IMR-90 (cell line): Measurements from ENCODE around the gene STK17A. TPM values are rescaled to one million over a fixed set of nuclear protein-coding genes. Genes with fewer than 3 reads are reported as not detected.

Experiments
- ATAC-seq: fragments of 200-7000 bp; cut with Tn5 transposase; 2 replicates; pipeline ENCODE4 v1.9.1; 2020; ENCODE audit warnings: low read depth, mild to moderate bottlenecking, moderate library complexity
- BruUV-seq: library from RNA; stranded (reverse); fragments of 400-500 nt; replicated peaks from 2 replicates; lab custom pipeline; 2021; lab: Mats Ljungman, UMichigan
- CTCF ChIA-PET: fragments of 300-600 bp; formaldehyde crosslinking; extraction: SDS; loops from one replicate; lab custom pipeline; 2021; ENCODE audit warnings: antibody characterized with exemption; lab: Yijun Ruan, JAX
- POLR2A ChIA-PET: fragments of 300-600 bp; sonication (Branson Sonifier 250); formaldehyde crosslinking; loops from one replicate; lab custom pipeline; 2022; ENCODE audit warnings: antibody characterized with exemption; ENCODE audit not compliant: unreplicated experiment; lab: Charles Lee
- DNase-seq: peaks from one replicate; pipeline ENCODE4 v3.0.0; 2013
- H2AFZ ChIP-seq: replicated peaks from 2 replicates; pipeline ENCODE3; 2013; ENCODE audit warnings: low read length, mild to moderate bottlenecking; ENCODE audit not compliant: poor library complexity
- H2AK5ac ChIP-seq: 2 replicates; pipeline ENCODE4 v1.6.1; 2013; ENCODE audit warnings: low read depth, low read length, inconsistent platforms
- H2AK9ac ChIP-seq: replicated peaks from 2 replicates; pipeline ENCODE3; 2013; ENCODE audit warnings: mild to moderate bottlenecking, low read depth, low read length, moderate library complexity; ENCODE audit not compliant: poor library complexity
- H2BK120ac ChIP-seq: 2 replicates; pipeline ENCODE4 v1.6.1; 2013; ENCODE audit warnings: low read depth, low read length, inconsistent platforms
- H2BK15ac ChIP-seq: 3 replicates; pipeline ENCODE4 v1.6.1; 2013; ENCODE audit warnings: low read depth, low read length, inconsistent platforms
- H2BK20ac ChIP-seq: 2 replicates; pipeline ENCODE4 v1.6.1; 2013; ENCODE audit warnings: low read depth, mild to moderate bottlenecking, inconsistent platforms, low read length, moderate library complexity
- H2BK5ac ChIP-seq: 2 replicates; pipeline ENCODE4 v1.6.1; 2013; ENCODE audit warnings: mild to moderate bottlenecking, low read depth, low read length, inconsistent platforms; ENCODE audit not compliant: poor library complexity, severe bottlenecking
- H3K14ac ChIP-seq: replicated peaks from 2 replicates; pipeline ENCODE4 v1.6.1; 2013; ENCODE audit warnings: low read depth, low read length, inconsistent platforms
- H3K18ac ChIP-seq: 2 replicates; pipeline ENCODE4 v1.6.1; 2013; ENCODE audit warnings: low read depth, low read length, control low read depth
- H3K23ac ChIP-seq: 2 replicates; pipeline ENCODE4 v1.6.1; 2013; ENCODE audit warnings: low read depth, low read length, inconsistent platforms
- H3K27ac ChIP-seq: 2 replicates; pipeline ENCODE4 v1.5.1; 2013; ENCODE audit warnings: mild to moderate bottlenecking, control low read depth, low read length; ENCODE audit not compliant: insufficient read depth
- H3K27me3 ChIP-seq: 2 replicates; pipeline ENCODE4 v1.6.1; 2013; ENCODE audit warnings: low read length; ENCODE audit not compliant: control insufficient read depth, insufficient read depth
- H3K36me3 ChIP-seq: 2 replicates; pipeline ENCODE4 v1.6.1; 2013; ENCODE audit warnings: low read length, mixed read lengths; ENCODE audit not compliant: control insufficient read depth, insufficient read depth
- H3K4ac ChIP-seq: 2 replicates; pipeline ENCODE4 v1.6.1; 2013; ENCODE audit warnings: low read depth, low read length, inconsistent platforms
- H3K4me1 ChIP-seq: 2 replicates; pipeline ENCODE4 v1.6.1; 2013; ENCODE audit warnings: low read length, mixed read lengths; ENCODE audit not compliant: control insufficient read depth, insufficient read depth
- H3K4me2 ChIP-seq: 2 replicates; pipeline ENCODE4 v1.6.1; 2013; ENCODE audit warnings: low read depth, mild to moderate bottlenecking, control low read depth, low read length, moderate library complexity
- H3K4me3 ChIP-seq: 2 replicates; pipeline ENCODE4 v1.5.1; 2013; ENCODE audit warnings: low read depth, mild to moderate bottlenecking, control low read depth, low read length, moderate library complexity; ENCODE audit not compliant: insufficient read depth
- H3K56ac ChIP-seq: 2 replicates; pipeline ENCODE4 v1.6.1; 2013; ENCODE audit warnings: low read length, inconsistent platforms; ENCODE audit not compliant: insufficient read depth; ENCODE audit errors: extremely low read depth
- H3K79me1 ChIP-seq, 2 experiments: 2 replicates each; pipeline ENCODE4 v1.6.1; 2013; ENCODE audit warnings: low read length in 2 of 2, inconsistent platforms in 1 of 2, low read depth in 1 of 2
- H3K9ac ChIP-seq: 2 replicates; pipeline ENCODE4 v1.6.1; 2013; ENCODE audit warnings: low read depth, low read length, control low read depth
- H3K9me1 ChIP-seq: 2 replicates; pipeline ENCODE4 v1.6.1; 2013; ENCODE audit warnings: low read length, inconsistent platforms; ENCODE audit not compliant: insufficient read depth
- H3K9me3 ChIP-seq: 2 replicates; pipeline ENCODE4 v1.6.1; 2013; ENCODE audit warnings: low read length; ENCODE audit not compliant: control insufficient read depth, insufficient read depth
- H4K20me1 ChIP-seq: 2 replicates; pipeline ENCODE4 v1.6.1; 2013; ENCODE audit warnings: low read length, inconsistent platforms; ENCODE audit not compliant: insufficient read depth
- H4K5ac ChIP-seq: 2 replicates; pipeline ENCODE4 v1.6.1; 2013; ENCODE audit warnings: mild to moderate bottlenecking, low read depth, low read length, control low read depth
- H4K8ac ChIP-seq, 2 experiments: 2 replicates each; pipeline ENCODE4 v1.6.1; 2013; ENCODE audit warnings: low read depth in 2 of 2, low read length in 2 of 2, control low read depth in 1 of 2, inconsistent platforms in 1 of 2
- H4K91ac ChIP-seq: 2 replicates; pipeline ENCODE4 v1.6.1; 2013; ENCODE audit warnings: low read depth, low read length, inconsistent platforms; ENCODE audit not compliant: insufficient read depth
- BHLHE40 ChIP-seq: fragments of 150-350 bp; IDR thresholded peaks from 2 replicates; pipeline ENCODE4 v1.6.1; 2016; ENCODE audit warnings: mild to moderate bottlenecking, low read depth, low read length
- CEBPB ChIP-seq: IDR thresholded peaks from 2 replicates; pipeline ENCODE4 v1.6.1; 2012; ENCODE audit warnings: low read depth, low read length, improper control_type of control experiment
- CHD1 ChIP-seq: IDR thresholded peaks from 2 replicates; pipeline ENCODE4 v1.6.1; 2012; ENCODE audit warnings: low read depth, low read length, improper control_type of control experiment
- CTCF ChIP-seq: conservative IDR thresholded peaks from 2 replicates; pipeline ENCODE4 v1.5.1; 2012; ENCODE audit warnings: mild to moderate bottlenecking, low read depth, low read length, improper control_type of control experiment
- FOS ChIP-seq: fragments of 150-350 bp; IDR thresholded peaks from 2 replicates; pipeline ENCODE4 v1.6.1; 2016; ENCODE audit warnings: low read depth, low read length
- MAFK ChIP-seq: IDR thresholded peaks from 2 replicates; pipeline ENCODE4 v1.6.1; 2012; ENCODE audit warnings: low read depth, low read length, improper control_type of control experiment
- MAZ ChIP-seq: IDR thresholded peaks from 2 replicates; pipeline ENCODE4 v1.6.1; 2012; ENCODE audit warnings: low read depth, mild to moderate bottlenecking, low read length, improper control_type of control experiment, moderate library complexity, borderline replicate concordance
- MXI1 ChIP-seq: IDR thresholded peaks from 2 replicates; pipeline ENCODE4 v1.6.1; 2012; ENCODE audit warnings: low read depth, mild to moderate bottlenecking, low read length, moderate library complexity, borderline replicate concordance
- NFE2L2 ChIP-seq: fragments of 150-350 bp; IDR thresholded peaks from 2 replicates; pipeline ENCODE4 v1.6.1; 2016; ENCODE audit warnings: low read depth, mild to moderate bottlenecking, low read length
- POLR2A ChIP-seq: IDR thresholded peaks from 2 replicates; pipeline ENCODE4 v1.6.1; 2012; ENCODE audit warnings: mild to moderate bottlenecking, low read depth, low read length
- RAD21 ChIP-seq: IDR thresholded peaks from 2 replicates; pipeline ENCODE4 v1.6.1; 2012; ENCODE audit warnings: low read length, improper control_type of control experiment
- RCOR1 ChIP-seq: IDR thresholded peaks from 2 replicates; pipeline ENCODE4 v1.6.1; 2012; ENCODE audit warnings: mild to moderate bottlenecking, low read length, improper control_type of control experiment; ENCODE audit not compliant: insufficient replicate concordance
- RFX5 ChIP-seq: IDR thresholded peaks from 2 replicates; pipeline ENCODE4 v1.8.0; 2012; ENCODE audit warnings: low read depth, mild to moderate bottlenecking, low read length, moderate library complexity
- SMC3 ChIP-seq: fragments of 150-350 bp; IDR thresholded peaks from 2 replicates; pipeline ENCODE4 v1.6.1; 2016; ENCODE audit warnings: low read depth, mild to moderate bottlenecking, antibody characterized with exemption, low read length, moderate library complexity
- USF2 ChIP-seq: fragments of 150-350 bp; IDR thresholded peaks from 2 replicates; pipeline ENCODE4 v1.6.1; 2017; ENCODE audit warnings: mild to moderate bottlenecking, antibody characterized with exemption, low read length, low read depth
- WGBS, 2 experiments: methylation state at CpG; one replicate each; pipeline versions ENCODE4 v1.1.5 to v1.1.7; 2013; ENCODE audit warnings: missing lambda C conversion rate in 2 of 2; ENCODE audit not compliant: insufficient read length in 1 of 2; ENCODE audit errors: extremely low coverage in 2 of 2; 5-methylcytosine and 5-hydroxymethylcytosine counted together
- dilution Hi-C: fragments of 300-500 bp; cut with HindIII; formaldehyde crosslinking; loops from one replicate; pipeline ENCODE4 v1.14.3; 2018; ENCODE audit warnings: low sequenced_read_pairs; ENCODE audit not compliant: unreplicated experiment
- in situ Hi-C: fragments of 300-500 bp; cut with MboI; formaldehyde crosslinking; loops from 3 replicates; pipeline ENCODE4 v1.14.3; 2019; ENCODE audit warnings: low sequenced_read_pairs, inconsistent platforms, mixed read lengths
- intact Hi-C: fragments of 100-400 bp; cut with micrococcal nuclease; formaldehyde crosslinking; loops from 2 replicates; pipeline ENCODE4 v1.10.0; 2022
- polyA plus RNA-seq, 3 experiments: library from polyadenylated mRNA; depleted of rRNA; stranded (reverse); fragments of >200 nt; gene quantifications; 2 replicates each; pipeline ENCODE4 v1.2.3, GENCODE V29; 2012; ENCODE audit warnings: low replicate concordance in 1 of 3
- total RNA-seq: library from RNA; depleted of rRNA; stranded (reverse); fragments of >200 nt; gene quantifications from 2 replicates; pipeline ENCODE4 v1.2.3, GENCODE V29; 2012

The STK17A gene
- total and polyA plus RNA-seq, 2 of the 4 experiments (the other 2 are of a cell fraction): 40.5 to 50.5 TPM

GRCh38 chr7:43621729-43622448, 39.0 kb downstream of the STK17A start:
- no peak overlapping the region for H2BK20ac ChIP-seq
- peaks cover 41% of the 10 kb centered on the region for H3K36me3 ChIP-seq
- H3K4ac ChIP-seq: no peak overlapping the region
- no peak overlapping the region for H3K27ac ChIP-seq
- H2AFZ ChIP-seq: no peak overlapping the region
- H3K9ac ChIP-seq: no peak overlapping the region
- ATAC-seq (no peak), DNase-seq (no peak)
- H3K27me3 ChIP-seq: no peaks in the 10 kb centered on the region
- H4K8ac ChIP-seq: peak overlapping the region in 1 of 2 experiments; percentile 71; a peak in 1 of 4 replicates
- H4K91ac ChIP-seq: no peak overlapping the region
- H3K4me3 ChIP-seq: no peak overlapping the region
- H2BK15ac ChIP-seq: no peak overlapping the region
- POLR2A ChIA-PET: interaction anchor here (1.1 kb wide), 1 partner anchor 34 kb away, joined by 4 read pairs; no protein-coding TSS in a partner anchor
- no peak overlapping the region for H3K14ac ChIP-seq
- in situ Hi-C loops (no loop called here), dilution Hi-C loops (no loop called here), intact Hi-C loops (no loop called here)
- WGBS, 2 experiments: 100% methylated on average over 1 of the region's 5 CpGs; no CpG with 5 or more reads in 1 of the 2 experiments
- no peaks in the 10 kb centered on the region for H3K9me3 ChIP-seq
- H2BK120ac ChIP-seq: no peak overlapping the region
- no peak overlapping the region for H3K23ac ChIP-seq
- H3K9me1 ChIP-seq: peaks cover 15% of the 10 kb centered on the region
- CTCF ChIA-PET: interaction anchor here (1.1 to 2.9 kb wide), 2 partner anchors 24 to 39 kb away, joined by 3 to 15 read pairs; partner anchors contain the start of gene STK17A
- peak overlapping the region; percentile 25 for H2BK5ac ChIP-seq
- no peak overlapping the region for H2AK9ac ChIP-seq
- H3K4me2 ChIP-seq: no peak overlapping the region
- peaks cover 19% of the 10 kb centered on the region for H3K4me1 ChIP-seq
- H4K5ac ChIP-seq: no peak overlapping the region
- BruUV-seq: no TSS peak
- peaks cover 31 to 72% of the 10 kb centered on the region in 2 experiments for H3K79me1 ChIP-seq
- H3K18ac ChIP-seq: no peak overlapping the region; the same call in 1 of the 2 replicates
- H4K20me1 ChIP-seq: peaks cover 28% of the 10 kb centered on the region; the same call in 1 of the 2 replicates
- no peak overlapping the region for H3K56ac ChIP-seq
- H2AK5ac ChIP-seq: no peak overlapping the region
- TF ChIP-seq RCOR1: no peak
- TF ChIP-seq USF2: no peak
- no peak for TF ChIP-seq CTCF
- TF ChIP-seq BHLHE40: no peak
- TF ChIP-seq POLR2A: no peak
- no peak for TF ChIP-seq MAFK
- no peak for TF ChIP-seq CEBPB
- TF ChIP-seq SMC3: no peak
- TF ChIP-seq MXI1: no peak
- TF ChIP-seq FOS: no peak
- TF ChIP-seq MAZ: no peak
- TF ChIP-seq RFX5: no peak
- no peak for TF ChIP-seq CHD1
- no peak for TF ChIP-seq NFE2L2
- no peak for TF ChIP-seq RAD21
